DMS 273 treated with DMSO at 0.1 percent for 48 hours (cell line): ENCODE measurements around the gene KIF1A.

ENCODE experiments used
- DNase-seq: peaks from one replicate; lab custom pipeline; 2025; lab: John Stamatoyannopoulos, UW

KIF1A gene

DNA sequence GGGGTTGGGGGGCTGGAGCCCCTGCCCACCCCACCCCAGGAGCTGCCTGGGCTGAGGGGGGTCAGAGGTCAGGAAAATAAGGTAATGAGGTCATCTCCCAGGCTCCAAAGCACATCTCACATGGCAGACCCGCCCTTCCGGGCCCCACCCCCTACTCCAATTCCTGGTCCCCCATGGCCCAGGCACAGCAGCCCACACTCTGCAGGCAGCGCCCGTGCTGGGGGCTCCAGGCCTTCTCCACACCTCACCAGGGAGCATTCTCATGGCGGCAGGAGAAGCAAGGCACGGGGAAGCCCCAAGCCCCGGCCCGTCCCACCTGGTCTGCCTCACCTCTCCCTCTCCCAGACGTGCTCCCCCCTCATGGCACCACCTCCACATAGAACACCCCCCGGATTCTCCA, 84.5 kb downstream of the KIF1A start:
- no peak for DNase-seq

DNA sequence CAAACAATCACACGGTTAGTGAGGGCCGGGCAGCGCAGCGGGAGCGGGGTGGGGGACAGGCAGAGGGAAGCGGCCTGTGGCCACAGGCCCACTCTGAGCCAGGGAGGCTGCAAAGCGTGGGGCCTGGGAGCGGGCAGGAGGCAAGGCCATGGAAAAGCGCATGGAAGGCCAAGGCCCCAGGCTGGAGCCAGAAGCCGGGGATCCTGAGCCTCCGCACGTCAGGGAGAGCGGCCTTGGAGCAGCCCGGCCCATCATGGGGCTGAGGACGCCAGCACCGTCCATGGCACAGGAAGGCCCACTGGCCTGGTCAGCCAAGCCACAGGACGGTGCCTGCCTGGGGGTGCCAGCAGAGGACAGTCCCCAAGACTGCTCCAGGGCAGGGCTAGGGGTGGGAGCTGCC, 85.3 kb downstream of the KIF1A start:
- no peak for DNase-seq

DNA sequence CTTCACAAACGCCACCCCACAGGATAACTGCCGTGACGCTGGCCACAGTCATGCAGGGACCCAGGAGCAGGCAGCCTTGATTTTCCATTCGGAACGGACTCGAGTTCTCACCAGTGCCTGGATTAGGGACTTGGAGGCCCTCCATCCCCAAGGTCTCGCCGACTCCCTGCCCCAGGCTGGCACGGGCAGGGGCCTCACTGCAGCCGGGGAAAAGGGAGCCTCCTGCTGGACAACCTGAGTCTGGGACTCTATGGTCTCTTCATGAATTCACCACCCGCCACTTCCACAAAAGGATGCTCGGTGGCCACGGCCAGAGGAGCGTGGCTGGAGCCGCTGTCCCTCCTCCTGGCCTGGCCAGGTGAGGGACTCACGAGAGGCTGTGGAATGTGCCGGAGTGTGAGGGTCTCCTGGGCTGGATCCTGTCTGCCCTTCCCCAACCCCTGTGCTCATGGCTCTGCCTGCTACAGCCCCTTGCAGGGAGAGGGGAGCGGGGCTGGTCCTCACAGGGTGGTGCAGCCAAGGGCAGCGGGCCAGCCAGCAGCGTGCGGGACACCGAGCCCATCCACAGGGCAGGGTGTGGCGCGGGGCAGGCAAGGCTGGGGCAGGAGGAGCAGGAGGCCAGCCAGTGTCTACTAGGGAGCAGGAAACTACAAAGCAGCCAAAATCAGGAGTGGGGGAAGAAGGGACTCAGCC, 86.1 kb downstream of the KIF1A start:
- DNase-seq, result no peak

DNA sequence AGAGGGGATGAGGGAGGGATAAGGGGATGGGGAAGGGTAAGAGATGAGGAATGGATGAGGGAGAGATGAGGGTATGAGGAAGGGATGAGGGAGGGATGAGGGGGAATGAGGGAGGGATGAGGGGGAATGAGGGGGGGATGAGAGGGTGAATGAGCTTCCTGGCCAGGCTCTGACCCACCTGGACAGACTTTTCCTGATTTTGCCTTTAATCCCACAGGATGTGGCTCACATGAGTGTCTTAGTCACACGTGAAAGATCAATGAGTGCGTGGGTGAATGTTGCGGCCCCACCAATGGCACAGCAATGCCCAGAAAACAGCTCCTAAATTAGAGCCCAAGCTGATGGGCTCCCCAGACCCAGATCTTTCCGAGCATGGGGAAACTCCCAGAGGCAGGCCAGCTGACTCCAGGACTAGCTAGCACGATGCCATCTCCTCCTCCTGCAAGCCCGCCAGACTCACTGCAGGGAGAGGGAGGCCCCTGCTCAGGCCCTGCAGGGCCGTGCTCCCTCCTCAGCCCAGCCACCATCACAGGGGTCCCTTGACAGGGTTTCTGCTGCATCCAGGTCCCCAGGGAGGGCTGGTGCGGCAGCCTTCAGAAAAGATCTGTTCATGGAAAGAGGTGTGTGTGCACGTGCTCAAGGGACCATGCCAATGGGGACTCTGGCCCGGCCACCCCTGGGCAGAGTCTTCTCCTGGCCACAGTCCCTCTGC, 87.0 kb downstream of the KIF1A start:
- no peak for DNase-seq

DNA sequence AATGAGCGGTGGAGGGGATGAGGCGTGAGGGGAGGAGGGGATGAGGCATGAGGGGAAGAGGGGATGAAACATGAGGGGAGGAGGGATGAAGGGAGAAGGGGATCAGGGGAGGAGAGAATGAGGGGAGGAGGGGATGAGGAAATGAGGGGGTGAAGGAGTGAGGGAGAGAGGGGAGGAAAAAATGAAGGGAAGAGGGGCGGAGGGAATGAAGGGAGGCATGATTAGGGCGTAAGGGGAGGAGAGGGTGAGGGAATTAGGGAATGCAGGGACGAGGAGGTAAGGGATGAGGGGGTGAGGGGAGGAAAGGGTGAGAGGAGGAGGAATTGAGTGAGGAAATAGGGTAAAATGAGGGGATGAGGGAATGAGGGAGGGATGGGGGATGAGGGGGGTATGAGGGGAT, 87.8 kb downstream of the KIF1A start:
- DNase-seq, result no peak

DNA sequence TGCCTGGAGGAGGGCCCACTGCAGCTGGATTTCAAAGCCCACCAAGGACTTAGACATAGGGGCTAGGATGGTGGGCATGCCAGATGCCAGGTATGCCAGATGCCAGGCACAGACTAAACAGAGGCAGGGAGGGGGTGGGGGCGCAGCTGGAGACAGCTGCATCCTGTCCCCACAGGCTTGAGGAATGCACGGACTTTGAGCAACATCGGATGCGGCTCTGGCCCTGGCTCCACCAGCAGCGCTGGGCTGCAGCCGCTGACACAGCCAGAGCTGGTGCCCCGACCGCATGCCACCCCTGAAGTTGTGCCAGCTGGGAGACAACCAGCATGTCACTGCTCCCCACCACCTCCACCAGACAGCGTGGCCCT, 88.9 kb downstream of the KIF1A start:
- DNase-seq, result no peak

DNA sequence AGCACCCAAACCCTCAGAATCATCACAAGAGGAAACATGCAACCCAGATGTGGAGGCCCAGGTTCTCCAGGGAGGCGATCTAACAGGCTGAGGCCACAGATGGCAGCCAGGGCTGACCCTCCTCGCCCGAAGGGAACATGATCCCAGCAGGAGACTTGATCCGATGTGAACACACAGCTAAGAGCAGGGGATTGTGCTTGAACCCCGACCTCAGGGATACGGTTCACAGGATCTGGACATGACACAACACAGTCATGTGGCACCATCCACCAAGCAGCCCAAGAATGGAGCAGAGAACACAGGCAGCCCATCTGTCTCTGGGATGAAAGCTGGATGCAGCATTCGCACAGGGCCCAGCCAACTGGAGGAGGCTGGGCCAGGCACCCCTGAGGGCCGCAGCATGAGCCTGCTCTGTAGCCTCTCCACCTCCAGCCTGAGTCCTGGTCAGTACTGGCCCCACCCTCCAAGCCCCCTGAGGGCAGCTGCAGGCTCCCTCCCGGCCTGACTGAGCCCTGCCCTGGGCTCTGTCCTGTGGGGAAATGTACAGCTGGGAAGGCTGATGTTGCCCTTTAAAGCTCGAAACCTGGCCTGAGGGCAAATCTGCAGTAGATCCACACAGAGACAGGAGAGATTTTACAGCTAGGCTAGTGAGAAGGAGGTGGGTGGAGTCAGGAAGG, 89.4 kb downstream of the KIF1A start:
- no peak for DNase-seq

DNA sequence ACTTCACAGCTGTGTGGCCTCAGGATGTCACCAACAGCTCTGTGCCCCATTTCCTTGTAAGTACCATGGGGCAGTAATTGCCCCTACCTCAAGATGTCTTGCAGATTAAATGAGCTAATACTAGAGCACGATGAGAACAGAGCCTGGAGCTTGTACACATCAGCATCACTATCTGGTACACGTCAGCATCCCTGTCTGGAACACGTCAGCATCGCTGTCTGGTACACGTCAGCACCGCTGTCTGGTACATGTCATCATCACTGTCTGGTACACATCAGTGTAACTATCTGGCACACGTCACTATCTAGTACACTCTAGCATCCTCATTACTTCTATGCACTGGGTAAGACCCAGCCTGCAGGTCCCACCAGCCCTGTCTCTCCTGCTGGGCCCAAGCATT, 91.2 kb downstream of the KIF1A start:
- DNase-seq, result no peak

DNA sequence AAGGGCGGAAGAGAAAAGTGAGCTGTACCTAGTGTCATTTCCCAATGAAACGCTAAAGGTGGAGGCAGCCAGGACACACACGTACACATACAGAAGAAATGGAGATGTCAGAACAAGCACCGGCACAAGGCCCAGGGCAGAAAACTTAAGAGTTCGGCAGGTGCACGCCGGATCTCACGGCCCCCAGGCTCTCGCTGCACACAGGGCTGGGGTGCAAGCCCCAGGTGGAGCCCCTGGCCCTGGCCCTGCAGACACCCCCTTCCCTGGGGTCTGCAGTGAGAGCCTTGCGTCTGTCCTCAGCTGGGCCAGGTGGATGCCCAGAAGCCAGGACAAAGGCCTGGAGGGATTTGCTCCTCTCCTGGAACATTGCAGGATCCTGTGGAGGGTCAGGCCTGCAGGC, 91.7 kb downstream of the KIF1A start:
- no peak for DNase-seq

DNA sequence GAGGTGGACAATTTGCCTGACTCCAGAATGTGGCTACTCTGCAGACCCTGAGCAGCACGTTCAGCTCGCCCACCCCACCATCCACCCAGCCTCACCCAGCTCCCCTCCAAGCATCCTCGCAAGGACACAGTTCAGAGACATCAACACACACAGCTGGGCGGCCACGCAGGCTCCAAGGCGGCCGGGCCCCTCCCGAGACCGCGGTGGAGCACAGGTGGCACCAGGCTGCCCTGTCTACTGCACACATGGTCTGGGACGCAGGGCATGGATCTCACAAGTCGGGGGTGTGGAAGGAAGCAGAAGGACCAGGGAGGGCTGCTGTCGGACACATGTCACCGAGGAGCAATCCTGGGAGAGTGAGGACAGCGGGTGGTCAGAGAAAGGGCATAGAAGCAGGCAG, 92.1 kb downstream of the KIF1A start:
- no peak for DNase-seq

DNA sequence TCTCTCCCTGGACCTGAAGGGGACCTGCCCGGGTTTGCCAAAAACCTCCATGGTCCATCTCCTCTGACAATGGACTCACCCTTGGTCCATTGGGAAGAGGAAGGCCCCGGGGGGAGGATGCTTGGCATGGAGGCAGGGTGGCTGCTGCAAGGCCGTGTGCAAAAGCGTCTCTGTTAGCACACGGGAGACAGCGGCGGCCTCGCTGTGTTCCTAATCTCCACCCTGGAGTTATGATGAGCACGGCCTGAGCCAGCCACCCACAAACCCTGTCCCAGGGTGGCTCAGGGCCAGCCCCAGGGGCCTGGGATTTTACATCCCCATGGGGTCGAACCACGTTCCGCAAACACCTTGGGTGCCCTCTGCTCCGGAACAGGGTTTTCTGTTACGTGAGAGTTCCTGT, 92.6 kb downstream of the KIF1A start:
- no peak for DNase-seq

DNA sequence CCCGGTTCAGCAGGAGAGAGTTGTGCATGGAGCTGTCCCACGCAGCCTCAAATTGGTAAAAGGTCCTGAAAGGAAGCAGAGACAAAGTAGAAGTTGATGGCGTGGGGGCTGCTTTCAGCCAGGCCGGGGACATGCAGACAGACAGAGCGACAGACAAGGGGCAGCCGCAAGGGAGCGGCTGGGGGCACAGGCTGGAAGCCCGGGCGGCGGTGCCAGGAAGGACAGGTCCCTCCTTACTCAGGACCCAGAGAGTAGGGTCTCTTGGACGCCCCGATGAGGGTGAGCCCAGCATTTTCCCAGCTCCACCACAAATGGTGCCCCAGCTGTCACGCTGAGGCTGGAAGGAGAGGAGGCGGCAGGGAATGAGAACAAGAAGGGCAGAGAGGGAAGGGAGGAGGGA, 93.1 kb downstream of the KIF1A start:
- DNase-seq, result no peak

DNA sequence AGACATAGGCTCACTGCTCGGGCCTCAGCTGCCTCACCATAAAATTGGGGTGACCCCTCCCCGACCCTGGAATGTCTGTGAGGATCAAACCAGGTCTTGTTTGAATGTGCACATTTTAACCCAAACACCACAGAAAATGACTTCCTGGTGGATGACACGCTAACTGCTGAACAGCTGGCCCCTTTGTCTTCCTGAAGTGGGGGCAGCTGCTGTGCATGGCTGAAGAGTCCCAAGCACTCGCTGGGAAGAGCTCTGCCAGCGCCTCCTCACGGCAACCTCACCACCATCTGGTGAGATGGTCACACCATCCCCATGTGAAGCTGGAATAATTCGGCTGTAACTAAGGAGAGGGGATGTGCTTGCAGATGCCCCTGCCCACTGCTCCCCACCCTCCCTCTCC, 94.3 kb downstream of the KIF1A start:
- peak; percentile 64 for DNase-seq

DNA sequence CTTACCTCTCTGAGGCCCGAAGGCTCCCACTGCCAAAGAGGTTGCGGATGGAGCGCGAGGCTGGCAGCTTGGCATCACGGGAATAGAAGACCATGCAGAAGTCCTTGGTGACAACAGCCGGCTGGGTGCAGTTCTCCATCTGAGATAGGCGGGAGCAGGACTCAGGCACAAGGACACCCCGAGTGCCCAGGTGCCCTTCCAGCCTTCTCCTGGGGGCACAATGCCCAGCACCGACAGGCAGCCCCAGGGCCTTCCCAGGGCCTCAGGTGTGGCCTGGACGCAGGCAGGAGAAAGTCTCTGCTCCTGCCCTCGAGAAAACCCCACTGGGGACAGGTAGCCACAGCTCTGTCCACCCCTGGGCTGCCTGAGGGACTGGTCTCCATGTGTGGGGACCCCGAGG, 94.8 kb downstream of the KIF1A start:
- no peak for DNase-seq

DNA sequence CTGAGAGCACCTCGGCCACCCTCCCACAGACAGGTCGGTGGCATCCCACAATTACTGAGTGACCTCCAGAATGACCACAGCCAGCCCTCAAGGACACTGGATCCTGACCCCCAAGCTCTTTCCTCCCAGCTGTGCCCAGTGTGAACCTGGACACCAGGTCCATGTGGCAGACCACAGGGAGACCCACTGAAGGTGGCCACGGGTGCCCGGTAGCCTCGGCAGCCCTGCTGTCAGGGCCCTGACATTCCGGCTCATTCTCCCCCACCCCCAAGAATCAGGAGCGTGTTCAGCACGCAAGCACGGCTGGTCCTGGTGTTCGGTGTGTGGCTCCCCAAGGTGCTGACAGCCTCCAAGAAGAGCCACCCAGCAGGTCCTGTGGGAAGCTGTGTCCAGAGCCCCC, 95.6 kb downstream of the KIF1A start:
- DNase-seq, result no peak

DNA sequence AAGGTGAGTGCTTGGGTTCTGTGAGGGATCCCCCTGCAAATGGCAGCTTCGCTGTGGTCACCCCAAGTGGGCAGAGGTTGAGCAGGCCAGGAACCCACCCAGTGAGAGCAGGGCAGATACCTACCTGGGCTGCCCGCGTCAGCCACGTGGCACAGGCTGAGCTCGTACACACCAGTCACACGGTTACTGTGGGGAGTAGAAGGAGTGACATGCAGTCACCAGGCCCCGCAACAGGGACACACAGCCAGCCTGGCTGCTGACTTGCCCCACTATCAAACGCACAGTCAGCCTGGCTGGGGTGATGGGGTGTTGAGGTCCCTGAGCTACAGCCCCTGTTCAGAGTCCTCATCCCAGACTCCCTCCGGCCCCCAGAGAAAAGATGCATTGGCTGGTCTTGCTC, 96.2 kb downstream of the KIF1A start:
- no peak for DNase-seq

DNA sequence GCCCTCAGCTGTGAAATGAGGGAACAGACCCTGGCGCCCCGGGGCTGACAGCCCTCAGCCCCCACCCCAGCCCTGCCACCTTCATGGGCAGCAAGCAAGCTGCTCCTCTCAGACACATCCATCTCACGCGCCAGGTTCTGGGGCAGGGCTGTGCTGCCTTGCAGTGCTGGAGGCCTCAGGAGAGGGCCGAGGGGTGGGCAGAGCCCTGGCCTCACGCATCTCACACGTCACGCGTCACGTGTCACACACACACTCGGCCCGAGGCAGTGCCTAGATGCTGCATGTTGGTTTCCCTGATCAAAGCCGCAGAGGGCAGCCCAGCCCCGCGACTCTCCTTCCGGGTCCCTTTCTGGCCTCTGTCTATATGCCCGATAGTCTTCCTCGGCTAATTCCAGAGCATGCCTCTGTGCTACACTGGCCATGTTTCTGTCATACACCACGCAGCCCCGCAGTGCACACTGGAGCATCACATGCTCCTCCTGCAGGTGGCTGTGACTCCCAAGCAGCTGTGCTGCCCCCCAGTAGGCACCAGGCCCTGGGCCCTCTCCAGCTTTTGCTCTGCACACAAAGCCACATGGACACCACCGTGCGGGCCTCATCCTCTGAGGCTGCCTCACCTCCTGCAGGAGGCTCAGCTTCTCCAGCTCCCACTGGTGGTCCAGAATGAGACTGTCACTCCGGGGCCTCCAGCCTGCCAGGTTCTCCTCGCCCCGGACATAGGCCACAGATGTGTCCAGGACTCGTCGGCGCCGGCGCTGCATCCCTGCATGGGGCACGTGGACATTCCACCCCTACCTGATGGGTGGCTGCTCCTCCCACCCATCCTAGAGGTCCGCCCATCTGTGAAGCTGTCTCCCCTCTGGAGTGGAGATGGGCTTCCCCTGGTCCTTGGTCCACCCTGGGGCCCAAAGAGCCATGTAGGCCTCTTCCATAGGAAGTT, 97.0 kb downstream of the KIF1A start:
- DNase-seq, result no peak

DNA sequence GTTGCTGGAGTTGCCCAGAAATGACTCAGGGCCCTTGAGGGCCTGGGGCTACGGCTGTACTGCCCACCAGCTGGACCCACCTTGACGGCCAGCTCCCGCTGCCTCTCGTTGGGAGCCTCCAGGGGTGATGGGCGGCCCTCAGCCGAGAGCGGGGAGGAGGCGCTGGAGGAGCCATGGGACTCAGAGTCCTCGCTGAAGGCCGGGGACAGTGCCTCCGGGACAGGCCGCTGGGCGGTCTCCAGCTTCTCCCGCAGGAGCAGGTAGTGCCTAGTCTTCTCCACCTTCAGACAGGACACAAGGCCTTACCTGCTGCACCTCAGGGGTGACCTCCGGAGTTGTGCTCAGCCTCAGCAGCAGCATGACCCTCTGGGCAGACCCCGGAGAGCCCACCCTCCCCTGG, 97.6 kb downstream of the KIF1A start:
- no peak for DNase-seq

DNA sequence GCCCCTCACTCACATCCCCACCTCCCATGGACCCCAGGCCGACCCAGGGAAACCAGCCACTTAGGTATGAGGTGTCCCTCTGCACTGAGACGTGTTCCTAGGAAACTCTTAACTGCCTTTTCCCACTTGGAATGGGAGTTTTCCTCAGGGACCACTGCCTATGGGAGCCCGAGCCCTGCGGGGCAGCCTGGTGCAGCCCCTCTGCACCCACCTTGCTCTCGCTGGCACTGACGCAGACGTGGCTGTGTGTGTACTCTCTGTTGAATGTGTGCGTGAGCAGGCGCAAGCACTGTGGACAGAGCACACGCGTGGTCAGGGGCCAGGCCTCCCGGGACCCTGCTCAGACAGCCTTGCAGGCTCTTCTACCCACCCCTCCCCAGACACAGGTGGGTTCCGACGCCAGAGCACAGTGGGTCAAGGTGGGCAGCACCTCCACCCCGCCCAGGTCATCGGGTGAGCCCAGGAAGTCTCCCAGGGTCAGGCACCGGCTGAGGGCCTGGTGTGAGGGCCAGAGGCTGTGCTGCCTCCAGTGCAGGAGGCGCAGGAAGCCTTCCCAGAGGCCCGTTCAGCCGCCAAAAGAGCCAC, 98.3 kb downstream of the KIF1A start:
- DNase-seq, result no peak

DNA sequence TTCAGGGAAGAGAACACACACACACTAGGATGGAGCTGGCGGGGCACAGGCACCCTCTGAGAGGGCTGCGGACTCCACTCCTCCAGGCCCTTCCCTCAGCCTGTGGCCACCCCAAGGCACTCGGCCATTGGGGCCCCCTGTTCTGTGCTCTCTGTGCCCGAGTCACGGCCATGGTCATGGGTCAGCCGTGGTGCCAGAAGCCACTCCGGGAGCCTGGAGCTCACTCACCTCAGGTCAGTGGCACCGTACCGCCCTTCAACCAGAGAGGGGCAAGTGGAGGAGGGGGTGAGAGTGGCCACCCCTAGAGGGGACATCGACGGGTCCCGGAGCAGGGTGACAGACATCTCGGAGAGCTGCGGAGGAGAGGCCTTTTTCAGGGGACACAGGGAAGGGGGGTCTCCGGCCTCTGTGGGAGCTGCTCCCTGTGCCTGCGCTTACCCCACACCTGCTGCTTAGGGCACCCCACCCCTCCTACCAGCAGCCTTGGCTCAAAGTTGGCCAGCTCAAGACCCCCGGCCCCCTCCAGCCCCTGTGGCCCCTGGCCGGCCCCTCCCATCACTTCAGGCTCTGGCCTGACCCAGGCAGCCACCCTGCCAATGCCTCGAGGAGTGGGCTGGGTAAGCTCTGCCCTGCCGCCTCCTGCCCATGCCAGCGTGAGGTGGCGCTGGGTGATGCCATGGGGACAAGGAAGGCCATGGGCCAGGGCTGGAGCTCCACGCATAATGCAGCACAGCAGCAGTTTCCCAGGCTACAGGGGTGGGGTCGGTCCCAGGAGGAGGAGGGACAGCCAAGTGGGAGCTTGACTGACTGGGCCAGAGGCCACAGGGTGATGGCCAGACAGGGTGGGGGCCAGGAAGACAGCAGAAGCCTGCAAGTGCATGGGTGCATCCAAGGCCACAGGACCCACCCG, 99.1 kb downstream of the KIF1A start:
- DNase-seq, result no peak
